Common myeloid progenitor, CD34-positive (primary cell): ENCODE results near the gene OLFM3.

ENCODE experiments used
- CTCF ChIA-PET: fragments of 350-600 bp; sonication (Branson Sonifier 250); formaldehyde crosslinking; loops from one replicate; lab custom pipeline; 2021; ENCODE audit warnings: antibody characterized with exemption; lab: Charles Lee
- POLR2A ChIA-PET: fragments of 350-600 bp; sonication (Branson Sonifier 250); formaldehyde crosslinking; loops from one replicate; lab custom pipeline; 2021; ENCODE audit warnings: antibody characterized with exemption; lab: Charles Lee
- DNase-seq, 3 donors: peaks; one replicate each; pipeline versions ENCODE4 v3.0.0 to v3.0.0-alpha.2; 2013
- H3K27ac ChIP-seq, 2 experiments: 1 replicate in 1 of 2; 2 replicates in 1 of 2; pipeline ENCODE4 v1.7.0; 2013; ENCODE audit warnings: inconsistent platforms in 2 of 2, low read length in 2 of 2, mild to moderate bottlenecking in 2 of 2, low read depth in 1 of 2, moderate library complexity in 1 of 2; ENCODE audit not compliant: severe bottlenecking in 2 of 2, insufficient read depth in 1 of 2, poor library complexity in 1 of 2
- H3K27me3 ChIP-seq, 5 experiments: replicated peaks in 2 of 5; 1 replicate in 3 of 5; 2 replicates in 2 of 5; pipeline versions ENCODE4 v1.6.1 to v1.7.0; 2013; ENCODE audit warnings: low read length in 4 of 5, mild to moderate bottlenecking in 2 of 5, moderate library complexity in 2 of 5, inconsistent platforms in 1 of 5; ENCODE audit not compliant: insufficient read depth in 5 of 5, control insufficient read depth in 4 of 5
- H3K36me3 ChIP-seq, 4 experiments: 1 replicate in 2 of 4; 2 replicates in 2 of 4; pipeline versions ENCODE4 v1.6.1 to v1.7.0; 2013; ENCODE audit warnings: low read length in 3 of 4, control low read depth in 1 of 4, mild to moderate bottlenecking in 1 of 4; ENCODE audit not compliant: control insufficient read depth in 4 of 4, insufficient read depth in 4 of 4
- H3K4me1 ChIP-seq, 4 experiments: 1 replicate in 3 of 4; 2 replicates in 1 of 4; pipeline versions ENCODE4 v1.6.1 to v1.7.1; 2013; ENCODE audit warnings: low read length in 3 of 4, mild to moderate bottlenecking in 3 of 4, control low read depth in 1 of 4, inconsistent platforms in 1 of 4, moderate library complexity in 1 of 4; ENCODE audit not compliant: control insufficient read depth in 4 of 4, insufficient read depth in 4 of 4; ENCODE audit errors: control extremely low read depth in 1 of 4
- H3K4me3 ChIP-seq, 7 experiments: 1 replicate in 4 of 7; 2 replicates in 3 of 7; pipeline versions ENCODE4 v1.5.1 to v1.7.0; 2013; ENCODE audit warnings: mild to moderate bottlenecking in 7 of 7, low read length in 6 of 7, moderate library complexity in 6 of 7, inconsistent platforms in 2 of 7, low read depth in 2 of 7, control low read depth in 1 of 7; ENCODE audit not compliant: insufficient read depth in 4 of 7, control insufficient read depth in 1 of 7; ENCODE audit errors: extremely low read depth in 1 of 7
- H3K9me3 ChIP-seq, 5 experiments: 1 replicate in 4 of 5; 2 replicates in 1 of 5; pipeline versions ENCODE4 v1.6.1 to v1.7.1; 2013; ENCODE audit warnings: low read length in 4 of 5, mild to moderate bottlenecking in 2 of 5, inconsistent platforms in 1 of 5, low read depth in 1 of 5, moderate library complexity in 1 of 5; ENCODE audit not compliant: control insufficient read depth in 4 of 5, insufficient read depth in 2 of 5; ENCODE audit errors: control extremely low read depth in 1 of 5
- WGBS: methylation state at CpG from one replicate; pipeline ENCODE4 v1.1.5; 2013; ENCODE audit not compliant: insufficient coverage; 5-methylcytosine and 5-hydroxymethylcytosine counted together

OLFM3 gene

DNA sequence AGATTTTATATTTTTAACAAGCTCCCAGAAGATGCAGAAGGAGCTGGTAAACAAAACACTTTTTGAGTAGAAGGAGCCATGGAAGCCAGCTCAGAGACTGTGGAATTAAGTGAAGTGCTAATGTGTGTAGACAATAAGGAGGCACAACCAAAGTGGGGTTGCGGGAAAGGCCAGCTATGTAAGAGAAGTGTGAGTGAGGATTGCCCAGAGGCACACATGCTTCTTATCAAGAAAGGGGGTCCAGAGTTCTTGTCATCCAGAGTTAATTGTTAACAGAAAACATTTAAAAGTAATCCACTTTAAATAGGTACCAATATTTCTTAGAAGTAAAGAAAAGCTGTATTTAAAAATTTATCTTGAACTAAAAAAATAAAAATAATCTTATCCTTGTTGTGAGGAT lies 136.8 kb downstream of the OLFM3 start:
- no CpG with 5 or more reads among the region's 1 CpG for WGBS
- H3K9me3 ChIP-seq: no peaks in the 10 kb centered on the region
- H3K4me3 ChIP-seq: no peak overlapping the region
- H3K27ac ChIP-seq: no peak overlapping the region
- no peak for DNase-seq
- H3K36me3 ChIP-seq: no peaks in the 10 kb centered on the region
- POLR2A ChIA-PET: no interaction called here
- H3K27me3 ChIP-seq: no peaks in the 10 kb centered on the region
- CTCF ChIA-PET: no interaction called here
- H3K4me1 ChIP-seq: no peaks in the 10 kb centered on the region

DNA sequence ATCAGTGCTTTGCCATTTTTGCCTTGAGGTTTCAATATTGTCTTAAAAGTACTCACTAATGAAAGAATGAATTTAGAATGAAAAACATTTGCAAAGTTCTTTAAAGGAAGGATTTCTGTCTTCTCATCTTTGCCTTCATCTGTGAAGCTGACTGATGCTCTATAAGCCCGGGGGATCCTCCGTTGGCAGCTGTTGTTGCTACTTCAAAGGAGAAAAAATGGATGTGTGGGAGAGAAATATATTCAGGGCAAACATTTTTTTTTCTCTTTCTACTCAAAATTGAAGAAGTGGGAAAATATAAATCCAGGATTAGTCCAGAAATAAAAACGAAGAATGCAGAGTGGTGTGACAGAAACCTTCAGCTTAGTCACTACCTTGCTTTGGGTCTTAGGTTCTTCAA lies 142.5 kb downstream of the OLFM3 start:
- no peaks in the 10 kb centered on the region for H3K9me3 ChIP-seq
- no peak for DNase-seq
- WGBS: no CpG with 5 or more reads among the region's 3 CpGs
- ChIA-PET CTCF (no interaction called here), POLR2A (no interaction called here)
- H3K36me3 ChIP-seq: no peaks in the 10 kb centered on the region
- no peaks in the 10 kb centered on the region for H3K4me1 ChIP-seq
- H3K4me3 ChIP-seq: no peak overlapping the region
- no peaks in the 10 kb centered on the region for H3K27me3 ChIP-seq
- H3K27ac ChIP-seq: no peak overlapping the region

DNA sequence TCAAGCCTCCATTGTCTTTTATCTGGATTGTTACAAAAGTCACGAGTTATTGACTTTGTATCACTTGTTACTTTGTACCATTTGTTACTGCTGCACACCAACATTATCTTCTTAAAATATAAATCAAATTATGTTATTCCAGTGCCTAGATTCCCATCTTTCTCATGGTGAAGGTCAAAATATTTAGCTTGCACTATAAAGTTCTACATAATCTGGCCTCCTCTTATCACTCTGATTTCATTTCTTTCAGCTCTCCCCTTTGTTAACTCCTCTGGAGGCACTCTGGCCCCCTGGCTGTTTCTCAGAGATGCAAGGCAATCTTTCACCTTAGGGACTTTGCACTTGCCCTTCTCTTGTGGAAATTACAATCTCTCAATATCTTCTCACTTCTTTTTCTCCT lies 143.8 kb downstream of the OLFM3 start:
- ChIA-PET POLR2A (no interaction called here), CTCF (interaction anchor here (1.2 kb wide), 1 partner anchor 24 kb away, joined by 3 read pairs; no protein-coding TSS in a partner anchor)
- Histone ChIP-seq H3K9me3 (no peaks in the 10 kb centered on the region), H3K4me3 (no peak overlapping the region), H3K36me3 (no peaks in the 10 kb centered on the region), H3K4me1 (no peaks in the 10 kb centered on the region), H3K27me3 (no peaks in the 10 kb centered on the region), H3K27ac (no peak overlapping the region)
- no peak for DNase-seq
- WGBS: no CpG with 5 or more reads among the region's 1 CpG

DNA sequence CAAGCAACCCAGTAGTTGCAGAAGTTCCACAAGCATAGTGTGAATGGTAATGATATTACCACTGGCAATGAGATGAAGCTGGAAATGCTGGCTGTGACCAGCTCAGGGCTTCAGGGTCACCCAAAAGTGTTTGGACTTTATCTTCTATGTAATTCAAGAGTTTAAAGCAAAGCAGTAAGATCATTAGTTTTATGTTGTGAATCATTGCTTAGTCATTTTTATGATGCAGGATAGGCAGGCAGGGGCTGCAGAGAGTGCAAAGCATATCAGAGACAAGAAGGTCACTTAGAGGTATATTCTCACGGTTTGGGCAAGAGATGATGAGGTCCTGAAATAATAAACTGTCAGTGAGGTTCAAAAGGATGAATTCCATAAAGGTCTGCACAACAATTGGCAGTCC lies 147.4 kb downstream of the OLFM3 start:
- CTCF ChIA-PET: no interaction called here
- Histone ChIP-seq H3K9me3 (no peaks in the 10 kb centered on the region), H3K4me1 (no peaks in the 10 kb centered on the region), H3K4me3 (no peak overlapping the region), H3K36me3 (no peaks in the 10 kb centered on the region), H3K27me3 (peaks cover 0 to 21% (median 4%) of the 10 kb centered on the region in 5 experiments), H3K27ac (no peak overlapping the region)
- POLR2A ChIA-PET: no interaction called here
- DNase-seq: no peak
- WGBS: 79% methylated on average over 1 of the region's 1 CpG

DNA sequence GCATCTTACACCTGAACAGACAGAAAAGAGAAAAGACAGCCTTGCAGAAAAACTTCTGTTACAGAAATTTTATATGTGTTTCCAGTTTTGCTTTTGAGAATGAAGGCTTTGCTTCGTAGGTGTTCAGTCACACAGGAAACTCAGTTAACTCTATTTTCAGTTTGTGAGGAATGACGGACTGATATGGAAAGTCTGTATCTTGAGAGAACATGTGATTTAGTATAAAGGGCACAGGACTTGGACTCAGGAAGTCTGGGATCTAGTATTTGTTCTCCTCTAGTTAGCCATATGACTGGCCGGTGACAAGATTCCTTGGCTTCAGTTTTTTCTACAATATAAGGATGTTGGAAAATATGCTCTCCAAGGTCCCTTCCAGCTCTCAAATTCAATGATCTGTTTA lies 149.1 kb downstream of the OLFM3 start:
- no peak for DNase-seq
- Histone ChIP-seq H3K36me3 (no peaks in the 10 kb centered on the region), H3K4me3 (no peak overlapping the region), H3K27me3 (peaks cover 0 to 24% (median 4%) of the 10 kb centered on the region in 5 experiments), H3K27ac (no peak overlapping the region), H3K9me3 (no peaks in the 10 kb centered on the region), H3K4me1 (no peaks in the 10 kb centered on the region)
- 85% methylated on average over 3 of the region's 3 CpGs for WGBS
- ChIA-PET POLR2A (no interaction called here), CTCF (interaction anchor here (0.6 kb wide), 1 partner anchor 1410 kb away, joined by 3 read pairs; no protein-coding TSS in a partner anchor)

DNA sequence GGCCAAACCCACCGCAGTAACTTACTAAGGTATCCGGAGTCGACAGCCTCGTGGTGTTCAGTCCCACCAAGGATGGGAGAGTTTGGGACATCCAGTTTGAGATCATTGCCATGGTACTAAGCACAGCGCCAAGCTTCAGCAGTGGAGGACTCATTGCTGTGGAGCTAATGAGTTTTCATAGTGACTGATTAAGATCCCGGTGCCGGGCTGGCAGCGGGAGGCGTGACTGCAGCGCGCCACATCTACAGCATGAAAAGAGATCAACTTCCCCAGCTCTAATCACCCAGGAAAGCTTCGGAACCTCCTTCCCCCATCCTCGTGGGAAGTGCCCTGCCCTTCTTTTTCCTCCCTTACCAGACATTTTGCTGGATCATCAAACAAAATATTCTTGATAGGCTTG lies 149.9 kb downstream of the OLFM3 start:
- Histone ChIP-seq H3K27me3 (peaks cover 0 to 26% (median 4%) of the 10 kb centered on the region in 5 experiments), H3K4me1 (no peaks in the 10 kb centered on the region), H3K27ac (no peak overlapping the region), H3K36me3 (no peaks in the 10 kb centered on the region), H3K9me3 (no peaks in the 10 kb centered on the region), H3K4me3 (no peak overlapping the region)
- WGBS: 23% methylated on average over 10 of the region's 13 CpGs
- POLR2A ChIA-PET: interaction anchor here (1.0 kb wide), 1 partner anchor 150 kb away, joined by 5 read pairs; the partner anchor contains the start of gene OLFM3
- peak in 1 of 3 donors; percentile 3 for DNase-seq
- CTCF ChIA-PET: no interaction called here

DNA sequence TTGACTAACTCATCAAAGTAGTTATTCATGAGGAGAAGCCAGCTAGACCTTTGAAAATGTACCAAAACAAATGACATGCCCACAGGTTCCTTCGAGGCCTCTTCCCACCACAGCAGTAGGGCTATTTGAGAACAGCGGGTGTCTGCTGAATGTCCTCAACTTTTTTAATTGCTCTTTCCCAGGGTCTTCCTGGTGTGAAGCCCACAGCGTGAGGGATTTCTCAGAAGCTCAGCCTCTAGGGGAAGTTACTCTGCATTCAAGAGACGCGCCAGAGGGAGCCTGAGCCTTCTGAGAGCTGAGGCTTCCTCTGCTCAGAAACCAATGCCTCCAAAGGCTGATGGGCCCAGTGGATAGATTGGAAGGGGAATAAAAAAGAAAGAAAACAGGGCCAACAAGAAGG lies 153.6 kb downstream of the OLFM3 start:
- WGBS: 44% methylated on average over 5 of the region's 5 CpGs

More for the DNA sequence above, 153.6 kb downstream of the OLFM3 start:
- no peak overlapping the region for H3K27ac ChIP-seq
- ChIA-PET POLR2A (interaction anchor here (0.7 kb wide), 1 partner anchor 16 kb away, joined by 3 read pairs; no protein-coding TSS in a partner anchor), CTCF (no interaction called here)
- no peaks in the 10 kb centered on the region for H3K9me3 ChIP-seq
- DNase-seq: no peak
- H3K36me3 ChIP-seq: no peaks in the 10 kb centered on the region
- no peak overlapping the region for H3K4me3 ChIP-seq
- H3K4me1 ChIP-seq: no peaks in the 10 kb centered on the region
- H3K27me3 ChIP-seq: peaks cover 0 to 26% (median 4%) of the 10 kb centered on the region in 5 experiments
